ENCODE measurements around the gene FLOT2. TPM values are rescaled to one million over a fixed set of nuclear protein-coding genes. Genes with fewer than 3 reads are reported as not detected.
A peak's percentile ranks its signal among the peaks of the same experiment; 100 is the strongest.
"Not testable (repeated sequence)": the region's sequence is repeated elsewhere in the genome, so short reads cannot be mapped to it uniquely, and the experiment has no call there.

FLOT2 gene
- total RNA-seq, 3 donors from 2014 or later, result 49.8 to 78.3 (median 56.9) TPM

DNA sequence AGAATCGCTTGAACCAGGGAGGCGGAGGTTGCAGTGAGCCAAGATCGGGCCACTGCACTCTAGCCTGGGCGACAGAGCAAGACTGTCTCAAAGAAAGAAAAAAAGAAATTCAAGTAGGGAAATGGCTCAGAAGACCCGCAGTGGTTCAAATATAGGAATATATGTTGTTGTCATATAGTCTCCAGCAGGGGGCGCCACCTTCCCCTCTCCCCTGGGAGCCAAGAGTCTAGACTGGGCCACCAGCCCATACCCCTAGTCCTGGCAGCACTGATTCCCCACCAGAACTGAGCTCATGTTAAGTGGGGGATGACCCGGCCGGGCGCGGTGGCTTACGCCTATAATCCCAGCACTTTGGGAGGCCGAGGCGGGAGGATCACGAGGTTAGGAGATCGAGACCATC lies 48.9 kb downstream of the FLOT2 start:
- peak in 1 of 3 donors; percentile 15 for TF ChIP-seq CTCF (IDR thresholded peaks at IDR 0.05)
- not testable (repeated sequence) for H3K36me3 ChIP-seq

GRCh38 chr17:28846699-28847098 lies 50.8 kb downstream of the FLOT2 start:
- intact Hi-C loops (cut with DNase I; ENCODE audit: low total_unique reads); H3K4me3 ChIP-seq; H3K27me3 ChIP-seq; DNase-seq (ENCODE audit: low spot score in 2 of 2); H3K36me3 ChIP-seq; H3K27ac ChIP-seq; H3K9me3 ChIP-seq; H3K4me1 ChIP-seq: not testable (repeated sequence)

More for the DNA sequence above, 48.9 kb downstream of the FLOT2 start:
- intact Hi-C loops (cut with DNase I; ENCODE audit: low total_unique reads); H3K4me3 ChIP-seq; H3K27me3 ChIP-seq; H3K9me3 ChIP-seq; DNase-seq (ENCODE audit: low spot score in 2 of 2); H3K4me1 ChIP-seq; H3K27ac ChIP-seq: not testable (repeated sequence)

DNA sequence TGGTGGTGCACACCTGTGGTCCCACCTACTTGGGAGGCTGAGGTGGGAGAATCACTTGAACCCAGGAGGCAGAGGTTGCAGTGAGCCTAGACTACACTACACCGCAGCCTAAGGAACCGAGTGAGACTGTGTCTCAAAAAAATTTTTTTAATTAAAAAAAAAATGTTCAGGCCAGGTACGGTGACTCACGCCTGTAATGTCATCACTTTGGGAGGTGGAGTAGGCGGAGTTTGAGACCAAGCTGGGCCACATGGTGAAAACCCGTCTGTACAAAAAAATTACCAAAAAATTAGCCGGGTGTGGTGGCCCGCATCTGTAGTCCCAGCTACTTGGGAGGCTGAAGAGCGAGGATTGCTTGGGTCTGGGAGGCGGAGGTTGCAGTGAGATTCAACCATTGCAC lies 51.3 kb downstream of the FLOT2 start:
- Histone ChIP-seq H3K36me3 (no peaks in the 10 kb centered on the region), H3K4me1 (no peaks in the 10 kb centered on the region), H3K27me3 (no peaks in the 10 kb centered on the region), H3K27ac (no peak overlapping the region), H3K9me3 (no peaks in the 10 kb centered on the region), H3K4me3 (no peak overlapping the region)
- DNase-seq (ENCODE audit: low spot score in 2 of 2), result no peak
- intact Hi-C loops (cut with DNase I; ENCODE audit: low total_unique reads), result no loop called here
- TF ChIP-seq POLR2A (IDR thresholded peaks at IDR 0.05), result no peak
- TF ChIP-seq CTCF (IDR thresholded peaks at IDR 0.05), result no peak
- TF ChIP-seq POLR2AphosphoS5 (IDR thresholded peaks at IDR 0.05), result no peak

DNA sequence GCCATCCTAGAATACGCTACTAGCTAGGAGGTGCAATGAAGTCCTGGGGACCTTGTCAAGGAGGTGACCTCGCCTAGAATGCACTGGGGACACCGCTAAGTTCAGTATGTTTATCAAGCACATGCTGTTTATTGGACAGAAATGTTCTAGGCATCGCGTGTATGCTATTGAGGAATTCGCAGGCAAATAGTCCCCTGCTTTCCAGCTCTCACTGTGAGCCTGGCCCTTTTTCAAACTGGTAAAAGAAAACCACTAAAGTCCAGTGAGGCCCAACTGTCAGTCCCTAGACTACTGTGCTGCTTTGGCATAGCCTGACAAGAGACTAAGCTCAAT lies 53.8 kb downstream of the FLOT2 start:
- no peak overlapping the region for H3K27ac ChIP-seq
- intact Hi-C loops (cut with DNase I; ENCODE audit: low total_unique reads), result no loop called here
- H3K4me1 ChIP-seq, result no peaks in the 10 kb centered on the region
- H3K4me3 ChIP-seq, result no peak overlapping the region
- H3K27me3 ChIP-seq, result no peaks in the 10 kb centered on the region
- DNase-seq (ENCODE audit: low spot score in 2 of 2), result no peak
- TF ChIP-seq CTCF (IDR thresholded peaks at IDR 0.05) (no peak), POLR2AphosphoS5 (IDR thresholded peaks at IDR 0.05) (no peak), POLR2A (IDR thresholded peaks at IDR 0.05) (no peak)
- H3K9me3 ChIP-seq, result no peaks in the 10 kb centered on the region
- no peaks in the 10 kb centered on the region for H3K36me3 ChIP-seq

DNA sequence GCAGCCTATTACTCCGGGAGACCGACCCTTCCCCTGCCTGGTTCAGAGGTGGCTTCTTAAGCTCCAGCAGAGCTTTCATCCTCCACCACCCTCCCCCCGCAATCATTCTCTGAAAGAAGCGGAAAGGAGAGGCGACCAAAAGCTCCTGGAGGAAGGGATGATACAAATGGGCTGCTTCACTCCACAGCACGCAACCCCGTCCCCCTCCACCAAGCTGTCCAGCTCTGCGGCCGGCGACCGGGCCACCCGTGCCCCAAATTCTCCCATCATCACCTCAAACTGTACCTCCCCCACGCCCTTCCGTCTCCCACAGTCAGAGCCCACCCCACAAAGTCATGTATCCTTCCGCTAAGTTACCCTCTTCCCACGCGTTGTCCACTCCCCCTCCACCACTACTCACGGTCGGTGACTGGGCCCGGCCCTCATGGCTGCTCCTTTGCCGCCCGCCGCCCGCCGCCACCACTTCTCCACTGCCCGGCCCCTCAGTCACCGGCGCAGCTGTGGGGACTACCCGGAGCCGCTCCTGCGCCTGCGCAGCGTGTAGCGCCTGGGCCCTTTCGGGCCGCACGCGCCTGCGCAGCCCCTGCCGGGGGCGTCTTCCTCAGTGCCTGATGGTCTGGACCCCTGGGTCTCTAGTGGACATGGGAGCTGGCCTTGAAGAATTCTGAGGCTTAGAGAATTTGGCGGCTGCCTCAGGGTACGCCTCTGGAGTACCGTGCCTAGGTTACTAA lies 55.1 kb downstream of the FLOT2 start, which contains the start of gene FAM222B:
TSS of gene FAM222B (minus strand) at position 509 of the 731 bp plus-strand sequence. CDS start 76,123 bp downstream, outside the sequence.
- peak; percentile 45 to 67 for DNase-seq (ENCODE audit: low spot score in 2 of 2)
- H3K27me3 ChIP-seq, result no peaks in the 10 kb centered on the region
- TF ChIP-seq POLR2A (IDR thresholded peaks at IDR 0.05) (peak; percentile 29), CTCF (IDR thresholded peaks at IDR 0.05) (no peak), POLR2AphosphoS5 (IDR thresholded peaks at IDR 0.05) (peak in 2 of 3 donors; percentile 25 to 37)
- no peaks in the 10 kb centered on the region for H3K9me3 ChIP-seq
- no peaks in the 10 kb centered on the region for H3K36me3 ChIP-seq
- peak within 1 kb of the TSS; percentile 76 to 84 for H3K27ac ChIP-seq
- intact Hi-C loops (cut with DNase I; ENCODE audit: low total_unique reads), result no loop called here
- H3K4me3 ChIP-seq, result peak within 1 kb of the TSS; percentile 64 to 77 (median 75)
- H3K4me1 ChIP-seq, result no peaks in the 10 kb centered on the region
